ENCODE results near the gene TAAR6. TPM values are rescaled to one million over a fixed set of nuclear protein-coding genes. Genes with fewer than 3 reads are reported as not detected.
"Not testable (repeated sequence)": the region's sequence is repeated elsewhere in the genome, so short reads cannot be mapped to it uniquely, and the experiment has no call there.

Gene TAAR6
- total and polyA plus RNA-seq, 2 of the 4 experiments (the other 2 are of a cell fraction), result not detected

DNA sequence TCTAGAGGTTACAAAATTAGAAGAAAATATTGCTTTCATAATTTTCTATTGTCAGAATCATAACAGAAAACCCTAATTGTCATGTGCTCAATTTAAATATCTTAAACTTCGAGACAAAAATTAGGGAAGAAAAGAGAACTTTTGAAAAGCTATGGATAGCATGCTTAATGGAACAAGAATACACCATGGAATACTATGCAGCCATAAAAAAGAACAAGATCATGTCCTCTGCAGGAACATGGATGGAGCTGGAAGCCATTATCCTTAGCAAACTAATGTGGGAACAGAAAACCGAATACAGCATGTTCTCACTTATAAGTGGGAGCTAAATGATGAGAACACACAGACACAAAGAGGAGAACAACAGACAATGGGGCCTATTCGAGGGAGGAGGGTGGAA, 10.0 kb upstream of the TAAR6 start:
- peaks cover 17% of the 10 kb centered on the region for H3K27me3 ChIP-seq (ENCODE audit: control insufficient read depth, insufficient read depth, low read length)
- BruUV-seq (replicated peaks); H4K20me1 ChIP-seq (ENCODE audit: insufficient read depth, low read length); H2BK5ac ChIP-seq (ENCODE audit: low read depth, low read length, poor library complexity, severe bottlenecking); H3K36me3 ChIP-seq (ENCODE audit: control insufficient read depth, insufficient read depth, low read length); H2BK20ac ChIP-seq (ENCODE audit: low read depth, low read length); H2AFZ ChIP-seq (replicated peaks; ENCODE audit: low read length, poor library complexity); intact Hi-C loops (cut with micrococcal nuclease); H3K27ac ChIP-seq (ENCODE audit: insufficient read depth, low read length); H3K9me1 ChIP-seq (ENCODE audit: insufficient read depth, low read length); H3K4me1 ChIP-seq (ENCODE audit: control insufficient read depth, insufficient read depth, low read length); H3K14ac ChIP-seq (replicated peaks; ENCODE audit: low read depth, low read length); H3K4me3 ChIP-seq (ENCODE audit: insufficient read depth, low read depth, low read length); dilution Hi-C loops (cut with HindIII; ENCODE audit: low sequenced_read_pairs, unreplicated experiment); H2BK15ac ChIP-seq (ENCODE audit: low read depth, low read length); H3K4me2 ChIP-seq (ENCODE audit: low read depth, low read length); ATAC-seq (ENCODE audit: low read depth); H3K4ac ChIP-seq (ENCODE audit: low read depth, low read length); H3K56ac ChIP-seq (ENCODE audit: extremely low read depth, insufficient read depth, low read length); POLR2A ChIA-PET (ENCODE audit: unreplicated experiment); in situ Hi-C loops (cut with MboI; ENCODE audit: low sequenced_read_pairs); H3K23ac ChIP-seq (ENCODE audit: low read depth, low read length); H2BK120ac ChIP-seq (ENCODE audit: low read depth, low read length); H3K9ac ChIP-seq (ENCODE audit: low read depth, low read length); H3K79me1 ChIP-seq (ENCODE audit: low read depth in 1 of 2, low read length in 2 of 2); H3K18ac ChIP-seq (ENCODE audit: low read depth, low read length); H4K8ac ChIP-seq (ENCODE audit: low read depth in 2 of 2, low read length in 2 of 2); DNase-seq; H4K91ac ChIP-seq (ENCODE audit: insufficient read depth, low read depth, low read length); H3K9me3 ChIP-seq (ENCODE audit: control insufficient read depth, insufficient read depth, low read length); H2AK9ac ChIP-seq (replicated peaks; ENCODE audit: low read depth, low read length, poor library complexity); CTCF ChIA-PET; H4K5ac ChIP-seq (ENCODE audit: low read depth, low read length); H2AK5ac ChIP-seq (ENCODE audit: low read depth, low read length): not testable (repeated sequence)
- no CpG with 5 or more reads among the region's 3 CpGs for WGBS, 2 experiments (ENCODE audit: extremely low coverage in 2 of 2, insufficient read length in 1 of 2)
